ENCODE results near the gene POMC.
"Not testable (repeated sequence)": the region's sequence is repeated elsewhere in the genome, so short reads cannot be mapped to it uniquely, and the experiment has no call there.

- not testable (repeated sequence) for TF ChIP-seq CTCF, EZH2phosphoT487, EZH2 (IDR thresholded peaks at IDR 0.05)
Measured at GRCh38 chr2:25140535-25140934, 27.8 kb downstream of the POMC start.

Data from neural progenitor cell (in vitro differentiated cells).